T-helper 2 cell treated with Interferon-gamma antibody and Interleukin-4, amounts not matched to agents 5 μg/mL and 100 μg/mL, for 36 hours (primary cell): ENCODE data around the gene FAM83E.
A peak's percentile ranks its signal among the peaks of the same experiment; 100 is the strongest.

ENCODE experiments used
- DNase-seq: peaks from one replicate; pipeline ENCODE4 v3.0.0; 2021; ENCODE audit warnings: low spot score
- H3K27ac Mint-ChIP-seq: one replicate; pipeline ENCODE4 v1.8.0; 2021; ENCODE audit warnings: mild to moderate bottlenecking, mixed read lengths
- H3K27me3 Mint-ChIP-seq: one replicate; pipeline ENCODE4 v1.8.0; 2021; ENCODE audit warnings: low read depth, mixed read lengths
- H3K36me3 Mint-ChIP-seq: one replicate; pipeline ENCODE4 v1.8.0; 2021; ENCODE audit warnings: low read depth, mixed read lengths
- H3K4me1 Mint-ChIP-seq: one replicate; pipeline ENCODE4 v1.8.0; 2021; ENCODE audit warnings: low read depth, mixed read lengths
- H3K4me3 Mint-ChIP-seq: one replicate; pipeline ENCODE4 v1.8.0; 2022; ENCODE audit warnings: mild to moderate bottlenecking, moderate library complexity, mixed read lengths
- H3K9me3 Mint-ChIP-seq: one replicate; pipeline ENCODE4 v1.8.0; 2021; ENCODE audit warnings: mixed read lengths

The FAM83E gene

GRCh38 chr19:48616041-48616436 lies 1.2 kb upstream of the FAM83E start:
- H3K27ac Mint-ChIP-seq: peak overlapping the region; percentile 63
- H3K36me3 Mint-ChIP-seq: peaks cover 43% of the 10 kb centered on the region
- H3K9me3 Mint-ChIP-seq: no peaks in the 10 kb centered on the region
- peak overlapping the region; percentile 97 for H3K4me3 Mint-ChIP-seq
- no peak for DNase-seq
- no peaks in the 10 kb centered on the region for H3K27me3 Mint-ChIP-seq
- H3K4me1 Mint-ChIP-seq: peaks cover 23% of the 10 kb centered on the region

- H3K4me1 Mint-ChIP-seq: peaks cover 23% of the 10 kb centered on the region
- no peaks in the 10 kb centered on the region for H3K27me3 Mint-ChIP-seq
- DNase-seq: no peak
- H3K36me3 Mint-ChIP-seq: peaks cover 43% of the 10 kb centered on the region
- H3K4me3 Mint-ChIP-seq: peak overlapping the region; percentile 12
- no peaks in the 10 kb centered on the region for H3K9me3 Mint-ChIP-seq
- H3K27ac Mint-ChIP-seq: peak overlapping the region; percentile 49
Measured at GRCh38 chr19:48615231-48616040, 560 bp upstream of the FAM83E start.

GRCh38 chr19:48613852-48614435 lies 932 bp downstream of the FAM83E start:
- no peaks in the 10 kb centered on the region for H3K27me3 Mint-ChIP-seq
- H3K36me3 Mint-ChIP-seq: peaks cover 37% of the 10 kb centered on the region
- H3K4me3 Mint-ChIP-seq: no peak overlapping the region
- no peak overlapping the region for H3K27ac Mint-ChIP-seq
- DNase-seq: no peak
- peaks cover 13% of the 10 kb centered on the region for H3K4me1 Mint-ChIP-seq
- no peaks in the 10 kb centered on the region for H3K9me3 Mint-ChIP-seq

- DNase-seq: no peak
- Mint-ChIP-seq H3K4me1 (peaks cover 15% of the 10 kb centered on the region), H3K4me3 (no peak overlapping the region), H3K36me3 (peaks cover 32% of the 10 kb centered on the region), H3K9me3 (no peaks in the 10 kb centered on the region), H3K27me3 (no peaks in the 10 kb centered on the region), H3K27ac (no peak overlapping the region)
Measured at GRCh38 chr19:48613024-48613851, 1.6 kb downstream of the FAM83E start.

DNA sequence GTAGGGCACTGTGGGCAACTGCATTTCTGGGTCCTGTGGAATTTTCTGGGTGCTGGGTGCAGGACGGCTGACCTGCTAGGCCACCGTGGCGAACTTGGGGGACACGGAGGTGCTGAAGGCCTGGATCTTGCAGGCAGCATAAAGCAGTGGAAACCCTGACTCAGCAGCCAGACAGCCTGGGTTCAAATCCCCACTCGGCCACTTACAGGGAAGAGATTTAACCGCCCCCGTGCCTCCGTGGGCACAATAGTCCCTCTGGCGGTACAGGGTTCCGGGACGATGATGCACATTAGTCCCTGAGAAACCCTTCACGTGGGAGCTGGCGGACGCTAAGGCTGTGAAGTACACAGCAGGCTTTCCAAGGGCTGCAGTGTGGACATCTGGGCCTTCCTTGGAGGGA lies 3.0 kb downstream of the FAM83E start:
- Mint-ChIP-seq H3K27me3 (no peaks in the 10 kb centered on the region), H3K27ac (no peak overlapping the region), H3K9me3 (no peaks in the 10 kb centered on the region), H3K36me3 (peaks cover 18% of the 10 kb centered on the region), H3K4me3 (no peak overlapping the region), H3K4me1 (peaks cover 10% of the 10 kb centered on the region)
- DNase-seq: no peak

- no peaks in the 10 kb centered on the region for H3K36me3 Mint-ChIP-seq
Measured at GRCh38 chr19:48609571-48610108, 5.2 kb downstream of the FAM83E start.

DNA sequence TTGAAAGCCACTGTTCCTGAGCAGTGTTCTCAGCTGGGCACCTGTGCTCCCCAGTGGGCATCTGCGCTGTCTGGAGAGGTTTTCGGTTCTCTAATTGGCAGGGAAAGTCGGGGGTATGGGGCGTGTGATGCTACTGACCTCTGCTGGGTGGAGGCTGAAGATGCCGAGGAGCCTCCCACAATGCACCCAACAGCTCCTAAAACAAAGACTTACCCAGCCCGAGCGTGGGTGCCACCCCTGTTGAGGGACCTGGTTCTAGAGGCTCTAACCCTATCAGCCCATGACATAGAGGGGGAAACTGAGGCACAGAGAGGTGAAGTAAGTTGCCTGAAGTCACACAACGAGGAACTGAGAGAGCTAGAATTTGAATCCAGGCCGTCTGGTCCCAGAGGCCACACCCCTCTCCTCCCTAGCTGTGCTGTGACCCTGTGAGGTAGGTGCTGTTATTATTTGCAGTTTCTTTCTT lies 6.0 kb downstream of the FAM83E start:
- no peak overlapping the region for H3K4me3 Mint-ChIP-seq
- H3K27ac Mint-ChIP-seq: peak overlapping the region; percentile 55
- DNase-seq: no peak
- peaks cover 4% of the 10 kb centered on the region for H3K4me1 Mint-ChIP-seq
- H3K36me3 Mint-ChIP-seq: no peaks in the 10 kb centered on the region
- no peaks in the 10 kb centered on the region for H3K9me3 Mint-ChIP-seq
- no peaks in the 10 kb centered on the region for H3K27me3 Mint-ChIP-seq

More at GRCh38 chr19:48609571-48610108, 5.2 kb downstream of the FAM83E start:
- Mint-ChIP-seq H3K4me3 (no peak overlapping the region), H3K27ac (no peak overlapping the region), H3K27me3 (no peaks in the 10 kb centered on the region), H3K4me1 (peaks cover 4% of the 10 kb centered on the region), H3K9me3 (no peaks in the 10 kb centered on the region)
- no peak for DNase-seq

GRCh38 chr19:48607359-48607755 lies 7.5 kb downstream of the FAM83E start:
- H3K4me3 Mint-ChIP-seq: no peak overlapping the region
- no peak for DNase-seq
- no peaks in the 10 kb centered on the region for H3K36me3 Mint-ChIP-seq
- no peak overlapping the region for H3K27ac Mint-ChIP-seq
- no peaks in the 10 kb centered on the region for H3K9me3 Mint-ChIP-seq
- peaks cover 4% of the 10 kb centered on the region for H3K4me1 Mint-ChIP-seq
- no peaks in the 10 kb centered on the region for H3K27me3 Mint-ChIP-seq

DNA sequence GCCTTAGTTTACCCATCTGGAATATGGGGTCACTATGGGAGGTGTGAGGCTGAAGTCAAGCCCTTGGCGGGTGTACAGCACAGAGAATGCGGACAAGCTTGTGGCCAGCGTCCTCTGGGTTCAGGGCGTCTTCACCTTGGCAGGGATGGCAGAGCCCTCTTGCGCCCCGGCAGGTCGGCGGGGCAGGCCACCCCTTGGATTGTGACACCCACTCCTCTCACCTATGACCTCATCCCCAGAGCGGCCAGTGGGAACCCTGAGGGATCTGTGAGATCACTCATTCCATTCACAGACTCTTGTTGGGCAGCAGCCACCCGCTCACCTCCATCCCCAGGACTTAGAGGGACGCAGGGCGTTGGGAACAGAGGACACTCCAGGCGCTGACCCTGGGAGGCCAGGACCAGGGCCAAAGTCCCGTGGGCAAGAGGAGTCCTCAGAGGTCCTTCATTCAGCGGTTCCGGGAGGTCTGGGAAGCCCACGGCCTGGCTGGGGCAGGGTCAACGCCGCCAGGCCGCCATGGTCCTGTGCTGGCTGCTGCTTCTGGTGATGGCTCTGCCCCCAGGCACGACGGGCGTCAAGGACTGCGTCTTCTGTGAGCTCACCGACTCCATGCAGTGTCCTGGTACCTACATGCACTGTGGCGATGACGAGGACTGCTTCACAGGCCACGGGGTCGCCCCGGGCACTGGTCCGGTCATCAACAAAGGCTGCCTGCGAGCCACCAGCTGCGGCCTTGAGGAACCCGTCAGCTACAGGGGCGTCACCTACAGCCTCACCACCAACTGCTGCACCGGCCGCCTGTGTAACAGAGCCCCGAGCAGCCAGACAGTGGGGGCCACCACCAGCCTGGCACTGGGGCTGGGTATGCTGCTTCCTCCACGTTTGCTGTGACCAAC lies 8.2 kb downstream of the FAM83E start, which contains the start of gene SPACA4:
Gene SPACA4, plus strand, starts transcription at position 280 of the 896 bp plus-strand sequence. Its CDS starts 237 bp downstream, at position 517.
- DNase-seq: no peak
- H3K4me3 Mint-ChIP-seq: no peak within 1 kb of the TSS
- no peaks in the 10 kb centered on the region for H3K9me3 Mint-ChIP-seq
- no peak within 1 kb of the TSS for H3K27ac Mint-ChIP-seq
- H3K36me3 Mint-ChIP-seq: no peaks in the 10 kb centered on the region
- H3K4me1 Mint-ChIP-seq: peaks cover 4% of the 10 kb centered on the region
- no peaks in the 10 kb centered on the region for H3K27me3 Mint-ChIP-seq

- DNase-seq: no peak
- no peaks in the 10 kb centered on the region for H3K27me3 Mint-ChIP-seq
- no peaks in the 10 kb centered on the region for H3K36me3 Mint-ChIP-seq
- H3K27ac Mint-ChIP-seq: no peak overlapping the region
- H3K9me3 Mint-ChIP-seq: no peaks in the 10 kb centered on the region
- no peak overlapping the region for H3K4me3 Mint-ChIP-seq
- H3K4me1 Mint-ChIP-seq: peaks cover 3% of the 10 kb centered on the region
Measured at GRCh38 chr19:48603850-48604249, 11.0 kb downstream of the FAM83E start.

DNA sequence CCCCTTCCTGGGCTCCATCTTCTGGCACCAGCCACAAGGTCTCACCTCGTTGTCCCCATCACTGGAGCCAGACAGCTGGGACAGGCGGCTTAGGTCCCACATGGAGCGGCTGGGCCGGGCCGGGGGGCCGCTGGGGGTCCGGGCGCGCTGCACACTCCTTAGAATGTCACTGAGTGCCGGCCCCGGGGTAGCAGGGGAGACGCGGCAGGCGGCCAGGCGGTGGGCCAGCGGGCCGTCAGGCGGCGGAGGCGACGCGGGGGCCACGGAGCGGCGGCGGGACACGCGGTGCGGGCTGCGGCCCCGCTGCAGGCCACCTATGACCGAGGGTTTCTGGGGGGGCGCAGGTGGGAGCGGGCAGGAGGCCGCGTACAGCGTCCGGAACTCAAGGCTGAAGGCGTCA lies 11.4 kb downstream of the FAM83E start:
- Mint-ChIP-seq H3K9me3 (no peaks in the 10 kb centered on the region), H3K27ac (no peak overlapping the region), H3K36me3 (no peaks in the 10 kb centered on the region), H3K4me3 (no peak overlapping the region), H3K27me3 (no peaks in the 10 kb centered on the region), H3K4me1 (no peaks in the 10 kb centered on the region)
- no peak for DNase-seq

GRCh38 chr19:48603001-48603400 lies 11.9 kb downstream of the FAM83E start:
- Mint-ChIP-seq H3K4me3 (no peak overlapping the region), H3K4me1 (no peaks in the 10 kb centered on the region), H3K27me3 (no peaks in the 10 kb centered on the region), H3K27ac (no peak overlapping the region), H3K9me3 (no peaks in the 10 kb centered on the region), H3K36me3 (no peaks in the 10 kb centered on the region)
- DNase-seq: no peak
